ENCODE results near the gene PPIB. TPM values are rescaled to one million over a fixed set of nuclear protein-coding genes. Genes with fewer than 3 reads are reported as not detected.

Gene PPIB
- total RNA-seq, 3 donors from 2014 or later (not counting 1 experiment from before 2014, with no cell fraction given), result 234 to 298 (median 251) TPM

GRCh38 chr15:64131547-64131946, 31.3 kb downstream of the PPIB start:
- WGBS (ENCODE audit: insufficient coverage), result over 99% methylated on average over 7 of the region's 7 CpGs
- peaks cover 22% of the 10 kb centered on the region for H3K36me3 Mint-ChIP-seq

GRCh38 chr15:64130159-64130558, 32.7 kb downstream of the PPIB start:
- H3K36me3 ChIP-seq (ENCODE audit: control insufficient read depth, insufficient read depth, low read length), result peaks cover 86% of the 10 kb centered on the region
- peaks cover 11 to 12% of the 10 kb centered on the region in 2 donors for H3K4me1 Mint-ChIP-seq
- no peak overlapping the region for H3K4me3 Mint-ChIP-seq
- H3K4me1 ChIP-seq (ENCODE audit: control insufficient read depth, insufficient read depth, low read length), result no peaks in the 10 kb centered on the region
- no peaks in the 10 kb centered on the region for H3K9me3 ChIP-seq (ENCODE audit: control insufficient read depth, insufficient read depth, low read length)
- TF ChIP-seq CTCF (IDR thresholded peaks at IDR 0.05), result no peak
- H3K27me3 Mint-ChIP-seq (ENCODE audit: low read depth in 2 of 2), result no peaks in the 10 kb centered on the region
- H3K4me3 ChIP-seq (ENCODE audit: low read length), result no peak overlapping the region
- 100% methylated on average over 3 of the region's 3 CpGs for WGBS (ENCODE audit: insufficient coverage)
- intact Hi-C loops (cut with micrococcal nuclease), result no loop called here
- H3K27ac Mint-ChIP-seq, result no peak overlapping the region
- peaks cover 22% of the 10 kb centered on the region for H3K36me3 Mint-ChIP-seq
- H3K27me3 ChIP-seq (ENCODE audit: control insufficient read depth, insufficient read depth, low read length), result no peaks in the 10 kb centered on the region
- ATAC-seq (no peak), DNase-seq (no peak)
- H3K9me3 Mint-ChIP-seq, result no peaks in the 10 kb centered on the region
- no peak overlapping the region for H3K27ac ChIP-seq (ENCODE audit: low read length)

More at GRCh38 chr15:64131547-64131946, 31.3 kb downstream of the PPIB start:
- DNase-seq (no peak), ATAC-seq (no peak)
- TF ChIP-seq CTCF (IDR thresholded peaks at IDR 0.05), result no peak
- Histone ChIP-seq H3K36me3 (ENCODE audit: control insufficient read depth, insufficient read depth, low read length) (peaks cover 84% of the 10 kb centered on the region), H3K27ac (ENCODE audit: low read length) (no peak overlapping the region), H3K4me1 (ENCODE audit: control insufficient read depth, insufficient read depth, low read length) (no peaks in the 10 kb centered on the region), H3K9me3 (ENCODE audit: control insufficient read depth, insufficient read depth, low read length) (no peaks in the 10 kb centered on the region), H3K27me3 (ENCODE audit: control insufficient read depth, insufficient read depth, low read length) (no peaks in the 10 kb centered on the region), H3K4me3 (ENCODE audit: low read length) (no peak overlapping the region)
- no peak overlapping the region for H3K27ac Mint-ChIP-seq
- peaks cover 11 to 12% of the 10 kb centered on the region in 2 donors for H3K4me1 Mint-ChIP-seq
- H3K27me3 Mint-ChIP-seq (ENCODE audit: low read depth in 2 of 2), result no peaks in the 10 kb centered on the region
- intact Hi-C loops (cut with micrococcal nuclease), result no loop called here
- H3K9me3 Mint-ChIP-seq, result no peaks in the 10 kb centered on the region
- H3K4me3 Mint-ChIP-seq, result no peak overlapping the region

- Mint-ChIP-seq H3K4me1 (peaks cover 8 to 11% of the 10 kb centered on the region in 2 donors), H3K9me3 (no peaks in the 10 kb centered on the region), H3K27me3 (ENCODE audit: low read depth in 2 of 2) (no peaks in the 10 kb centered on the region), H3K4me3 (no peak overlapping the region), H3K36me3 (peaks cover 22% of the 10 kb centered on the region), H3K27ac (peak overlapping the region in 1 of 2 donors; percentile 16)
- H3K27ac ChIP-seq (ENCODE audit: low read length), result no peak overlapping the region
- no peaks in the 10 kb centered on the region for H3K4me1 ChIP-seq (ENCODE audit: control insufficient read depth, insufficient read depth, low read length)
- ATAC-seq (peak in 1 of 3 donors; percentile 36), DNase-seq (no peak)
- H3K27me3 ChIP-seq (ENCODE audit: control insufficient read depth, insufficient read depth, low read length), result no peaks in the 10 kb centered on the region
- WGBS (ENCODE audit: insufficient coverage), result 88% methylated on average over 4 of the region's 6 CpGs
- H3K36me3 ChIP-seq (ENCODE audit: control insufficient read depth, insufficient read depth, low read length), result peaks cover 86% of the 10 kb centered on the region
- no peaks in the 10 kb centered on the region for H3K9me3 ChIP-seq (ENCODE audit: control insufficient read depth, insufficient read depth, low read length)
- no peak overlapping the region for H3K4me3 ChIP-seq (ENCODE audit: low read length)
- TF ChIP-seq CTCF (IDR thresholded peaks at IDR 0.05), result no peak
- intact Hi-C loops (cut with micrococcal nuclease), result no loop called here
These were observed 35.1 kb downstream of the PPIB start for GRCh38 chr15:64127521-64128270.

Measured in natural killer cell (primary cell).